NCI-H1694 (cell line): ENCODE results near the gene CIC.

Experiments
- DNase-seq: peaks from one replicate; lab custom pipeline; 2025; lab: John Stamatoyannopoulos, UW

The CIC gene

DNA sequence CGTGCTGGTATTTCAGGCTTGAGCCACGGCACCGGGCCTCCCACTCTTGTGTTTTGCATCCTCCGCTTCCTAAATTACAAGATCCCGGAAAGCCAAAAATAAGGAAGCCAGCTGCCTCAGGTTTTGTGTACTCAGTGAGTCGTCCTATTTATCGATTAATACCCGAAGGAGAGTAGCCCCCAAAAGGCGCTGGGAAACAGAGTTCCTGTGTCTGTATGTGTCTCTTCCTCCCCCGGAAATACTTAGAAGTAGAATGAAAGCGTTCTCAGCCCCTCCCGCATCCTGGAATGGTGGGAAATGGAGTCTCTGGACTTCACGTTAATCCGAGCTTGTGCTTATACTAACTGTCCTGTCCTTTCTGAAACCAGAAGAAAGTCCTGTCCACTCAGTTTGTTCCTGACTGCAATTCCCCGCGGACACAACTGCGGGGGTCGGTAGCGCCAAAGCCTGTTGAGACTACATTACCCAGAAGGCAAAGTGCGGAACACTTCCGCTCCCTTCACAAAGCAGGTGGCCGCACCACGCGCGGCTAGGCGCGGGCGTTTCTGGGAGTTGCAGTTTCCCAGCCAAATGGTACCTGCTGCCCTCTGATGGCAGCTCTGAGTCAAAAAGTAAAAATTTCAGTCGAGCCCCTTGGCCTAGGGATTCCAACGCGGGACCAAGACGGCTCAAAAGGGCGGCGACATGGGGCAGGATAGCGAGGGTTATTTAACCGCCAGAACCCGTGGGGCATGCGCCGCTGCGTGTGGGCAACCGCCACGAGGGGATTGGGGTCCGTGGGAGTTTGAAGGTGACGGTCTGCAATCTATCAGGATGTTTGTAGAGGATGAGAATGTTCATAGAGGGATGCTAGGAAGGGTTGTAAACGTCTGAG is 24.5 kb upstream of the CIC start:
- DNase-seq, result peak; percentile 93

DNA sequence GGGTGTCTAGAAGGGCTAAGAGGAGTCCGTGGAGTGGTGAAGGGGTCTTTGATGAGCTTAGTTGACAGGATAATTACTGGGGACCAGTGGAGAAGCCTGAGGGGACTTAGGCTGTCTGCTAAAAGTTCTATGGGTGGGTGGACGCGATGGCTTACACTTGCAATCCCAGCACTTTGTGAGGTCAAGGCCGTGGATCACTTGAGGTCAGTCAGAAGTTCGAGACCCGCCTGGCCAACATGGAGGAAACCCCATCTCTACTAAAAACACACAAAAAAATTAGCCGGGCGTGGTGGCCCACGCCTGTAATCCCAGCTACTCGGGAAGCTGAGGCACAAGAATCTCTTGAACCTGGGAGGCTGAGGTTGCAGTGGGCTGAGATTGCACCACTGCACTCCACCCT is 23.8 kb upstream of the CIC start:
- no peak for DNase-seq

DNA sequence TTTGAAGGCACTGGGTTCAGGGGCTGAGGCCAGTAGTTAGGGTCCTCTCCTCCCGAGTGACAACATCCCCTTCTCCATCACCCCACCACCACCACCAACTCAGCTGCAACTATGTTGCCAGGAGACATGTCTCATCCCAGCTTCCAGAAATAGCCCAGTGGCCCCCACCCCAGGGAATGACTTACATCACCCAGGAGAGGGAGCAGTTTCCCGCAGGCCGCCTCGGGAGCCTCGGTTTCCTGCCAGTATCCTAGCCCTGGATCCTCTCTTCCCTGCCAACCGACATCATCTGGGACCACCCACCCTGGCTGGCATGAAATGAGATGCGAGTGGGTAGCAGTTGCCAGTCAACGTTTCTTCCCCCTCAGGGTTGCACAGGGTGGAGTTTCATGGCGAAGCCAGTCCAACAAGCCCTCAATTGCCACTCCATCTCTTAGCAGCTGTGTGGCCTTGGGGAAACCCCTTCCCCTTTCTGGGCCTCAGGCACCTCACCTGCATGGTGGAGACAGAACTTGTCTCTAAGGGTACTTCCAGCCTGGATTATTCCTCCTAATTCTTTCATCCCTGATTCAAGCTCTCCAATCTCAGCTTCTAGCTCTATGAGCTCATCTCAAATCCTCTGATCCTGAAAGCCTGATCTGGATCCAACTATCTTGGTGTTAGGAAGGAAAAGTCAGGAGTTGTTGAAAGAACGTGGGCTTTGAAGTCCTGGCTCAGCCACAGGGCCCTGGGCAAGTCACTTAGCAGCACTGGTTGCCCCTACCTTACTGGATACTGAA is 22.7 kb upstream of the CIC start:
- peak; percentile 84 for DNase-seq

DNA sequence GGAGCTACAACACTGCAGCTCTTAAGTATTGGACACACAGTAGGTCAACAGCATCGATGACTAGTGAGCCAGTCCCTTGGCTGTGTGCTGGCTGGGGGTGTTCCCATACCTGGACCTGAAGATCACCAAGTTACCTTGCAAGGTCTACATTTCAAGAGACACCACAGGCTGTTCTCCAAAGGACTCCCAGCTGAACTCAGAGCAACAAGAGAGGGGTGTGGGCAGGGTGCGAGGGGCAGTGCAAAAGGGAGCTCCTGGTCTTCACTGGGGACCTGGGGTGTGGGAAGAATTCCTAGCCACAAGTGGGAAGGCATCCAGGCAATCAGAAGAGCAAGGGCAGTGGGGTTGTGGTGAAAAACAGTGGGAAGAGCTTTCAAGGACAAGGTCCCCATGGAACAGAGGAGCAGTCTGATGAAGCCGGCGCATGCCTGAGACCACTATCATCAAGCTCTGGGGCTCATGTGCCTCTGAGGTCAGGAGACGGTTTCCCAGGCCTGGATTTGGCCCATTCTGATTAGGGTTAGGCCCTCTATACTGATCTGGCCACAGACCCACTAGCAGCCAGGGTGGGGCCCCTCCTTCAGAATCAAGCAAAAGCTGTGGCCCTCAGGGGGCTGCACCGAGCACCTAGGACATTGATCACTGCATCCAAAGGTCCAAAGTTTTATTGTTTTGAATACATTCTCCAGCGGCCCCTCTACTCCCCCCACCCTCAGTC is 22.0 kb upstream of the CIC start:
- DNase-seq, result no peak

DNA sequence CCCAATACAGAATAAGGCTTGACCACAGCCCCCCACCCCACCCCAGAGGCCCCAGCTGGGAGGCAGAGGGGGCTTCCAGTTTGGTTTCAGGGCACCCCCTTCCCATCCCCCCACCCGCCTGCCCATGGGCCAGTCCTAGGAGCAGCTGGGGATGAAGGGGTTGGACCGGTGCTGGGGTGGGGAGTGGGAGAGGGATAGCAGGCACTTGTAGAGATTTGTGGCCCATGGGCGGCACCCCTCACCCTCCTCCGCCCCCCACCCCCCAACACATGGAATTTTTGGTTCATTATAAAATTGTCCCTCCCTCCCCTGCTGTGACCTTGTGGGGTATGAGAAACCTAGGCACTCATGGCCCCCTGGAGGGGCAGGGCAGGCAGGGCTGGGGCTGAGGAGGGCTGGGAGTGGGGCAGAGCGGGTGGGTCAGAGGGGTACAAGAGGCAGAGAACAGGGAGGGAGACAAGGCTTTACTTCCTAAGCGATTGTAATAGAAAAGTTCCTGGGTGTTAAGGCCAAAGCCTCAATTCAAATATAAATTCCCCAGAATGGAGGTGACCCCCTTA is 21.3 kb upstream of the CIC start:
- DNase-seq, result no peak

DNA sequence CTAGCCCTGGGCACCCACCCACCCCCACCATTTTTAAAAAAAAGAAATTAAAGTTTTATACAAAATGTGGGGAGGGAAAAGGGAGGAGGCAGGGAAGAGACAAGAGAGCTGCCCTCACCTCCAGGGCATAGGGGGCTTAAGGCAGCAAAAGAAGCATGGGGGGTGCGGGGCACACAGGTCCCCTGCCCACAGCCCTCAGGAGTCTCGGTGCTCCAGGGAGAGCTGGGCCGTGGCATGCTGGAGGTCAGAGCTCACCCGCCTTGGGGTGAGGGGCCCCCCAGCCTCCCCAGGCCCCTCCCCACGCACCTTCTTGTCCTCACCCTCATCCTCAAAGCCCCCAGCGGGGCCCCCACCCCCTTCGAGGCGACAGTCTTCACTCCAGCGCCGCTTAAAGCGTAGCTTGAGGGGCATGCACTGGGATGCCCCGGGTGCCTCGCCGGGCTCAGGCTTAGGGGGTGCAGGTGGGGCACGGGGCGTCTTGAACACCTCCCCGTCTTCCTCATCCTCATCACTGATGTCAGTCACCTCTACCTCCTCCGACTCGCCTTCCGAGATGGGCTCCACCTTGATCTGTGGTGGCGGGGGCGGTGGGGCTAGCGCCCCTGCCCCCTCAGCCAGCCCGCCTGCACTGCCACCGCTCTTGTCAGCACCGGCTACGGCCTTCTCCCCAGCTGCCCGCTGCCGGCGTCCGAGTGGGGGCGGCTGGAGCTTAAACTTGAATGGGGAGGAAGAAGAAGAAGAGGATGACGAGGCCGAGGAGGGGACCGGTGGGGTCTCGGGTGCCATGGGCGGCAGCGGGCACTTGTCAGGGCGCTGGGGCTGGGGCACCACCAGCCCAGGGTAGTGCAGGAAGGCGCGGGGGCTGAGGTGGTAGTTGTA is 20.5 kb upstream of the CIC start:
- no peak for DNase-seq

DNA sequence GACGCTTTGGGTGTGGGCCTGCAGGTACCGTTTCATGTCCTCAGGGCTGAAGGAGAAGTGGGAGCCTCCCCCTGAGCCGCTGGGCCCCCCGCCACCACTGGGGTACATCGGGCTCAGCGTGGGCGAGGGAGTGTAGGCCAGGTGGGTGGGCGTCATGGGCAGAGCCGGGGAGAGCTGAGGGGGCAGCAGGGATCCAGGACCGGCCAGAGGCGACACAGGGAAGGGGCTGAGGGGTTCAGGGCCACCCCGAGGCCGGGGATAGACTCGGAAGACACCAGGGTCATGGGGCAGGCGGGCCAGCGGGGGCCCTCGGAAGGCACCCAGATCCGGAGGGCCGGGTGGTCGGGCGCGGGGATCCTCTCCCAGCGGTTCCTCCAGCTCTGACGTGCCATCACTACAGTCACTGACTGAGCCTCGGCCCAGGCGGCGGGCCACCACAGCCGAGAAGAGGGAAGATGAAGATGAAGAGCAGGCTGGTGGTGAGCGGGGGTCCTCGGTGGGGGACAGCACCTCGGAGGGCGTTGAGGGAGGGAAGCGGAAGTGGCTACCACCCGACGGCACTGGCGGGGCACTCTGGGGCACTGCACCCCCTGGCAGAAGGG is 19.8 kb upstream of the CIC start:
- DNase-seq, result no peak

DNA sequence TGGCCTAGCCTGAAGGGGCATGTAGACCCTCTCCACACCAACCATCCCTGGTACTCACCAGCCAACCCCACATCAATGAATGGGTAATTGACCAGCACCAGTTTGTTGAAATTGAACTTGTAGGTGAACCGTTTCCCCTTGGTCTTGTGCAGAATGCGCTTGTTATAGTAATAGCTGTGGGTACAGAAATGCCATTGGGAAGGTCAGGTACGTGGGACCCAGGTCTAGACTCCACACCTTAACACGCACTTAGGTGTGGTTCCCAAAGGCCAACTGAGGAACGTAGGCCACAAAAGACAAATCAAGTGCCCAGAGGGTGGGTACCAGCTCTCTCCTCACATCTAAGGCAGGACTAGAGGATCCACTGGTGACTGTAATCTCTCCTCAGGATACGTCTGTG is 19.3 kb upstream of the CIC start:
- DNase-seq, result no peak

DNA sequence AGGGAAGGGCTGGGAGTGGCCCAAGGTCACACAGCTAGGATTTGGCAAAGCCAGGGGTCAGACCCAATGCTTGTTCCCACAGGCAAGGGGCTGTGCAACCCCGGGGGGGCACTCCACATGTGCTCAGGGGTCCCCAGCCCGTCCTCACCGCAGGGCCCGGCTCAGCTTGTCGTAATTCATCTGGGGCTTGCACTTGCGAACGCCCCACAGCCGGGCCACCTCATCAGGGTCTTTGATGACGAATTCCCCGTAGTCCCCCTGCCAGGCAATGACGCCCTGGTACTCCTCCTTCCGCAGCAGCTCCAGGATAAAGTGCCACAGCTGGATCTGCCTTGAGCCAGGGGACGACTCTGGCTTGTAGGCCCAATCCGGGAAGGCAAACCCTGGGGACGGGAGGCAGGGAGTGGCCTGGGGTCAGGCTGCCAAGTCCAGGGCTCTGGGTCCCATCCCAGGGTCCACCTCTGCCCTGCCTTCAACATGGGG is 18.8 kb upstream of the CIC start:
- DNase-seq, result no peak

DNA sequence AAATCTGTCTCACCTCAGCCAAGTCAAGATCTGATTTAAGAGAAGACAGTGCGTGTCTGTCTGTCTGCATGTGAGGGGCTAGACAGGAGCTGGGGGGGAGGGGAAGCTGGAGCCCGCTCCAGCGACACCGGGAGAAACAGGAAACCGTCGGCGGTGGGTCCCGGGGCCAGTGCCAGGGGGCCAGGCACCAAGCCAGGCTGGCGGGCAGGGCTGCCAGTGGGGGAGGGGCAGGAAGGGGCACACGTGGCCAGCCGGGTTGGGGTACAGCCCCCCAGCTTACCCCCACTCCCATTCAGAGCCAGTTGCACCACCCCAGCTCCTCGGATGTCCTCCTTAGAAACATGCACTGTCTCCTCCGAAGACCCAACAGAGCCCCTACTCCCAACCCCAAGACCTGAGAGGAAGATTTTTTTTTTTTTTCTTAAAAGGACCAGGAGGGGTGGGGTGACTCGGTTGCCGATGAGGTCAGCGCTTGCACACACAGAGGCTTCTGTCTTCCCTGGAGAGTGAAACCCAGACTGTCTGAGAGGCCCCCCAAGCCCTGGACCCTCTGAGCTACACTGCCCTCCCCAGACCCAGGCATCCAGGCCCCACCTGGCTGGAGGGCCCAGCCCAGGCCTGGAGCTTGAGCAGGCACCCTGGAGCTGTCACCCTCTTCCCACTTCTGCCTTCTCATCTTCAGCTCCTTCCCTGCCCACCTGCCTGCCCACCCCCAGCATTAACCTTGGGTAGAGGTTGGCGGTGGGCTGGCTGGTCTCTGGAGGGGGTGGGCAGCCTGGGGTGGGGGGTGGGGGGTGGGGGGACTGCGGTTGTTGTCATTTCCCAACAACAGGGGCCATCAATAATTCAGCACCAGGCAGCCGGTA is 18.2 kb upstream of the CIC start:
- no peak for DNase-seq

DNA sequence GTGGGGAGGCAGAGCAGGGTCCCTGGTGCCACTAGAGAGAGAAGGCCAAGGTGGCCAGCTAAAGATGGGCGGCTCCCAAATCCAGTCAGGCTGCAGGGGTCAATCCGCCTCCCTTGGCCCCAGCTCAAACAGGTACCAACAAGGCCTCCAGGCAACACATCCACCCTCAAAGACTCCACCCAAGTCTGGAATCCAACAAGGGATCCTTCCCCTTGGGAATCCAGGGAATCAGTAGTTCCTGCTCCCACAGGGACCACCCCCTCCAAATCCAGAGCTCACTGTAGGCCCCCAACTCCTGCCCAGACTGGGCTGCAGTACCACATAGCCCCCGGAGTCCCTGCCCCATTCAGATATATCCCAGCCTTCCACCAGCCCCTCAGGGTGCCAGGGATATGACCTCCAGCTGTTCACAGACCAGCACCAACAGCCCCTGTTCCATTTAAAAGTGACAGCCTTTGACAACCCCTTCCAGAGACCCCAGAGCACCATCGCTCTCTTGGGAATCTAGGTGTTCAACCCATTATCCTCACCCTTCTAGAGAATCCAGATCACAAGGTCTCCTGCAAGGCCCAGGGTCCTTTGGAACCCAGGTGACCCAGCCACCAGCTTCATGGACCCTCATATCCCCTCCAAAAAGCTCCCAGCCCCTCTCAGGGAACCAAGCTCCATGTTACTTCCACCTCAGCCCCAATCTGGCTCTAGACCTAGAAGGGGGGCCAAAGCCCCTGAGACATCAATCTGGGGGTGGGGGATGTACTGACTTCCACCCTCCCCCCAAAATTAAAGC is 17.3 kb upstream of the CIC start:
- DNase-seq, result no peak

DNA sequence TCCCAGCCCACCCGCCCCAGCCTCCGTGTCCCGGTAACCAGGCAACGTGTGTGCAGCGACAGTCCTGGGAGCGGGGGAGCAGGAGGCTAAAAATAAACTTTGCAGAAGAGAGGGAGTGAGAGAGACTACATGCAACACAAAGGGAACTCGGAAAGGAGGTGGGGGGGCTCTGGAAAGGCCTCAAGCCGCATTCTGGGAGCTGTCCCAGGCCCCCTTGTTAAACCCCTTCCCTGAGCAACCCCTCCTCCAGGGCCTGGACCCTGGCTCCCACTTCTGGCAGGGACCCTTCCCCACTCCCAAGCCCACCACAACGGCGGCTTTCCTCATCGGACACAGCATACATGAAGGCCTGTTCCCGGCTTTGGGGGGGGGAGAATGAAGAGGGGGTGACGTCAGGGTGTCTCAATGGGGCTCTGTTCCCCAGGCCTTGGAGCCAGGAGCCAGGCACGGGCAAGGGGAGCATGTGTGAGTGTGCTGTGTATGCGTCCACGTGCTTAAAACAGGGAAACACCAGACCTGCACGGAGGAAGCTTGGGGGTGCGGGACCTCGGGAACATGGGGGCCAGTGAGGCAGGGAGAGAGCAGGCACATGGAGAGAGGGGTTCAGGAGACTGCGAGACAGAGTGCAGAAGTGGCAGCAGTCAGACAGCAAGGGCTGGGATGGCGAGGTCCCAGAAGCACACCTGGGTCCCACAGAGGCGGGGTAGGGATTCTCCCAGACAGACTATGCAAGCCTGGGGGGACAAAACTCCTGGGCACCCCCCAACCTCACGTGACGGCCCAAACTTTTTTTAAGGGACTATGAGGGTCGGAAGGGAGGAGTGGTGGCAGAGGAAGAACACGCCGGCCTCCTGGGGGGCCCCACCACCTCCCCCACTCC is 16.4 kb upstream of the CIC start:
- no peak for DNase-seq

DNA sequence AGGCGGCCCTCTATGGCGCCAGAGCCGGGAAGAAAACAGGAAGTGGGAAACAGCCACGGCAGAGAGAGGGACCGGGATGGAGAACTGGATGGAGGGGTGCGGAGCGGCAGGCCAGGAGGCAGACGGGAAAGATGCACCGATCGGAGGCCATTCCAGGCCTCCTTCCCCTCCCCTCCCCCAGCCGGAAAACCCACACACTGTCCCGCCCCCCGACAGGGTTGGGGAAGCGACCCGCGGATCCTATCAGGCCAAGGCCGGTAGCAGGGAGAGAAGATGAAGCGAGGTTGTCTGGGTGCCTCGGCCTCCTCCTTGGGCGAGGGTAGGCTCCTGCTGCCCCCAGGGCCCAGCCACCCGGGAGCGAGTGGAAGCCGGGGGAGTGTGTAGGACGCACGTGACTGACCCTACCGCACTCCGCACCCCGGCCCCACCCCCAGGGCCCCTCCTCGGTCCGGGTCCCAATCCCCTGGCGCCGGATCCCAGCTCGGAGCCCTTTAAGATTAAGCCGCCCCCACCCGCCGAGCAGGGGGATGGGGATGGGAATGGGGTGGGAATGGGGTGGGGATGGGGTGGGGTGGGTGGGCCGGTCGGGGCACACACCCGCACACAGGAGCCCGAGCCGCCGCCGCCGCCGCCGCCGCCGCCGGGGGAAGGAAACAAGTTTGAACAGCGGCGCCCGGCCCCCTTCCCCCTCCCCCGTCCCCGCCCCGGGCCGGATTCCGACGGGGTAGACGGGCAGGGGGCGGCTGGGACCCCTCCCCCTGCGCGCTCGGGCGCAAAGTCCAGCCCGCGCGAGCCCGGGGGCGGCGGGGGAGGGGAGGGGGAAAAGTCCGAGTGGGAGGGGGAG is 15.6 kb upstream of the CIC start:
- peak; percentile 14 for DNase-seq

DNA sequence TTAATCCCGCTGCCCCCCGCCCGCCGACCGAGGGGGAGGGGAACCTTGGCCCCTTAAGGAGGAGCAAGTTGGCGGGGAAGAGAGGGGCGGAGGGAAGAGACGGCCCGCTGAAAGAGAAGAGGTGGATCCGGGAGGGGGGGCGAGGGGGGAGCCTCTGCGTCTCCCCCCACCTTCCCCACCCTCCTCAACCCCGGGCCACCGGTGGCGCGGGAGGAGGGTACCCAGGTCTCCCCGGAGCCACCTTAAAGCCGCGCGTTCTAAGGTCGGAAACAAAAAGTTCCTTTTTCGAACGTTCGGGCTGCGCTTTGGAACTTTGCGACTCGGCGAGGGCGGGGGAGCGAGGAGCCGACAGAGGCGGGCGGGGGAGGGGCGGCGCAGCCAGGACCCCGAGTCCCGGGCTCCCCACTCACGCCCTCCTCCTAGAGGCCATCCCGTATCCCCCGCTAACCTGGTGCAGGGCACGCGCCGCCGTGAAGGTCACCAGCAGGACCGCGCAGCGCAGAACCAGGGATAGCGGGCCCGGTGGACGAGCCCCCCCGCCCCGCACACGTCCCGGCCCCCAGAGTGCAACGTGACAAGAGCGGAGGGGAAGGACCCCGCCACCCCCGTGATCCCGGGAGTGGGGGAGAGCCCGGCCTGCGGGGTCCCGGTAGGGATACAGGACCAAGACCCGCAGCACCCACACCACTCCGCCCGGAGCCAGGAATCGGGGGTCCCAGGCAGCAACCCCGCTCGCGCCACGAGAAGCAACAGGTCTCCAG is 14.8 kb upstream of the CIC start:
- peak; percentile 13 for DNase-seq

DNA sequence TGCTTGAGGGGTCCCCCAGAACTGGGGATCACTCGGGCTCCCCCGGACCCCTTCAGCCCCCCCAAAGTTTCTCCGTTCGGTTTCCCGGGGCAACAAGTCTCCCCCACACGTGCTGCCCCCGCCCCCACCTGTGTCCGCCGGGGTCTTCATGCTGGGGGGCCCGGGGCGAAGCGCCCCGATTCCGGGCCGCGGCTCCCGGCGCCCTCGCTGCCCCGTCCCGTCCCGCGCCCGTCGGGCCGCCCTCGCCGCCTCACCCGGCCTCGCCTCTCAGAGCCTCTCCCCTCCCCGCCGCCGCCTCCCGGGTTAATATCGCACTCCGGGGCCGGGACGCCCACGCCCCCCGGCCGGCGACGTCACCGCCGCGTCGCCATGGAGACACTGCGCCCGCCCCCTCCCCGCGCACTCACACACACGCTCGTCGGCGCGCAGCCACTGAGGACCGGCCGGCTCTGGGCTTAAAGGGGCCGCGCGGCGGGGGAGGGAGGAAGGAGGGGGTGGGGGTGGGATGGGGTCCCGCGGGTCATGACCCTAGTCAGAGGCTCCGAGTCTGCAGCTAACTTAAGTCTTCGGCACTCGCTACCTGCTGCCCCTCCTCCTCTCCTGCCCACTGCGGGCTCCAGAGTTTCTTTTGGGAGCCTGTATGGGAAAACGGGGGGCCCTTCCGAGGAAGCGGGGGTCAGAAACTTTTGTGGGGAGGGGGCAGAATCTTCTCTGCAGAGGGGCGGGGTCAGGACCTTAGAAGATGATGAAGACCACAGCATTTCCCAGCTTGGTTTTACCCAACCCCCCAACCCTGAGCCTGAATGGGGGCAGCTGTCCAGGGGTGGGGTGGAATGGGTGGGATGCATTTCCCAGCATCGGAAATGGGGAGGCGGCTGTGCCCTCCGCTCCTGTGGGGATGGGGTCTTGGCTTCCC is 13.9 kb upstream of the CIC start, which contains the start of gene ERF:
ERF (minus strand) TSS at position 279 of the 916 bp plus-strand sequence; CDS start at position 150, 129 bp downstream.
- DNase-seq, result peak; percentile 54
